MM.1S (cell line): ENCODE measurements around the gene PHLDA1.

Source experiments
- DNase-seq: peaks from one replicate; pipeline ENCODE4 v3.0.0-alpha.2; 2015
- H2AFZ ChIP-seq: fragments of 300-600 bp; sonication (generic); 2 replicates; pipeline ENCODE4 v1.6.0; 2016; ENCODE audit warnings: antibody characterized with exemption, low read length
- H3F3A ChIP-seq: fragments of 300-600 bp; sonication (generic); 2 replicates; pipeline ENCODE4 v1.6.1; 2016; ENCODE audit warnings: mild to moderate bottlenecking, antibody characterized with exemption, low read length, moderate library complexity, mixed read lengths; ENCODE audit not compliant: insufficient read depth
- H3K27ac ChIP-seq: fragments of 300-600 bp; sonication (generic); 2 replicates; pipeline ENCODE4 v1.5.1; 2016; ENCODE audit warnings: mild to moderate bottlenecking, low read length
- H3K27me3 ChIP-seq: fragments of 300-600 bp; sonication (generic); replicated peaks from 2 replicates; pipeline ENCODE4 v1.6.0; 2016; ENCODE audit warnings: low read length; ENCODE audit not compliant: insufficient read depth
- H3K36me3 ChIP-seq: fragments of 300-600 bp; sonication (generic); replicated peaks from 2 replicates; pipeline ENCODE4 v1.6.1; 2016; ENCODE audit warnings: mild to moderate bottlenecking, low read length, mixed read lengths; ENCODE audit not compliant: insufficient read depth
- H3K4me1 ChIP-seq: fragments of 300-600 bp; sonication (generic); 2 replicates; pipeline ENCODE4 v1.6.1; 2016; ENCODE audit warnings: low read length, mixed read lengths
- H3K4me2 ChIP-seq: fragments of 300-600 bp; sonication (generic); 2 replicates; pipeline ENCODE4 v1.6.0; 2016; ENCODE audit warnings: low read depth, low read length
- H3K4me3 ChIP-seq: fragments of 300-600 bp; sonication (generic); 2 replicates; pipeline ENCODE4 v1.5.1; 2016; ENCODE audit warnings: low read length, mixed read lengths
- H3K79me2 ChIP-seq: fragments of 300-600 bp; sonication (generic); 2 replicates; pipeline ENCODE4 v1.6.1; 2016; ENCODE audit warnings: mixed run types, low read length, mixed read lengths
- H3K9ac ChIP-seq: fragments of 300-600 bp; sonication (generic); 2 replicates; pipeline ENCODE4 v1.6.1; 2016; ENCODE audit warnings: low read length, mixed read lengths
- H3K9me2 ChIP-seq: fragments of 300-600 bp; sonication (generic); replicated peaks from 2 replicates; pipeline ENCODE4 v1.6.1; 2016; ENCODE audit warnings: mild to moderate bottlenecking, low read length, mixed read lengths; ENCODE audit not compliant: insufficient read depth
- H3K9me3 ChIP-seq: fragments of 300-600 bp; sonication (generic); replicated peaks from 2 replicates; pipeline ENCODE4 v1.6.1; 2016; ENCODE audit warnings: mild to moderate bottlenecking, low read length, mixed read lengths; ENCODE audit not compliant: insufficient read depth
- H4K20me1 ChIP-seq: fragments of 300-600 bp; sonication (generic); 2 replicates; pipeline ENCODE4 v1.6.1; 2016; ENCODE audit warnings: mild to moderate bottlenecking, low read length, moderate library complexity, mixed read lengths; ENCODE audit not compliant: insufficient read depth
- EZH2 ChIP-seq: fragments of 300-600 bp; sonication (generic); optimal IDR thresholded peaks from 2 replicates; pipeline ENCODE3; 2017; ENCODE audit warnings: low read depth, mild to moderate bottlenecking, antibody characterized with exemption, low read length, mixed read lengths
- EZH2phosphoT487 ChIP-seq: fragments of 300-600 bp; sonication (generic); IDR thresholded peaks from 2 replicates; pipeline ENCODE4 v1.6.1; 2018; ENCODE audit warnings: antibody characterized with exemption, low read length
- TF ChIP-seq, protein P1 (sequence below): fragments of 300-600 bp; sonication (generic); IDR thresholded peaks from 2 replicates; pipeline ENCODE4 v1.5.1; 2016; ENCODE audit warnings: antibody characterized with exemption, low read length, mixed read lengths

PHLDA1 gene

DNA sequence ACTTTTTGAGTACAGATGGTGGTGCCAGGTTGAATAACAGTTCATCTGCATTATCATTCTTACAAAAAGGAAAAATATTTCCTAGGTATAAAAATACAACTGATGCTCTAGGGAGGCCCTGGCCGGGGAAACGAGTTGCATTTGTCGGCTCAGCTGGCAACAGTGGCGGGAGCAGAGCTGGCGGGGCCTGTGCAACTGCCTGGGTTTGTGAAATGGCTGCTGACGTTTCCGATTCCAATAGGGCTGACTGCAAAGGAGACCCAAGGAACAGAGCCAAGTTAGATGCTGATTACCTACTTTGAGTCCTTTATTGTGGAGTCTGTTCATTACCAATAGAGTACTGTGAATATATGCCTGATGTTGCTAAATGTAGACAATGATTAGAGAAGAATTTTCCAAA, 25.8 kb upstream of the PHLDA1 start:
- peaks cover 37% of the 10 kb centered on the region for H3K79me2 ChIP-seq

DNA sequence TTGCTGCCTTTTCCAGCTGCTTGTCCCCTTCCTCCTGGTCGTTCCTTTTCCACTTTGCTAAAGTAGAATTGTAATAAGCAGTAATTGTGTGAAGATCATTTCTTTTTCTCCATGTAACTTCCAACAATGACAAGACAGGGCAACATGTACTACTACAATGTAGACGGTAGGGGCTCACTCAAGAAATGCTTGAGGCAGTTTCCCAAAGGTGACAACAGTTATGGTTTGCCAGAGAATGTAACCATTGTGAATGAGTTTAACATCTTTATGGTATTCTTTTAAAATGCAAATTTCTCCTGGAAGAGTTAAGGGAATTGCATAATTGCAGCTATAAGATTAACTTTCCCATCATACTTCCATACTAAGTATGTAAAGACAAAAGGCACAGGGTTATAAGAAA, 23.8 kb upstream of the PHLDA1 start:
- Histone ChIP-seq H3K4me1 (no peaks in the 10 kb centered on the region), H3K27ac (no peak overlapping the region), H3K27me3 (no peaks in the 10 kb centered on the region), H3K79me2 (peaks cover 18% of the 10 kb centered on the region), H3K4me2 (no peak overlapping the region), H3K9me2 (no peaks in the 10 kb centered on the region), H3K4me3 (no peak overlapping the region), H3F3A (no peaks in the 10 kb centered on the region; the same call in 1 of the 2 replicates), H4K20me1 (peaks cover 6% of the 10 kb centered on the region; the same call in 1 of the 2 replicates), H2AFZ (no peak overlapping the region), H3K9ac (no peak overlapping the region), H3K9me3 (no peaks in the 10 kb centered on the region), H3K36me3 (peaks cover 24% of the 10 kb centered on the region; the same call in 1 of the 2 replicates)
- TF ChIP-seq EZH2phosphoT487, result no peak
- TF ChIP-seq, protein P1, sequence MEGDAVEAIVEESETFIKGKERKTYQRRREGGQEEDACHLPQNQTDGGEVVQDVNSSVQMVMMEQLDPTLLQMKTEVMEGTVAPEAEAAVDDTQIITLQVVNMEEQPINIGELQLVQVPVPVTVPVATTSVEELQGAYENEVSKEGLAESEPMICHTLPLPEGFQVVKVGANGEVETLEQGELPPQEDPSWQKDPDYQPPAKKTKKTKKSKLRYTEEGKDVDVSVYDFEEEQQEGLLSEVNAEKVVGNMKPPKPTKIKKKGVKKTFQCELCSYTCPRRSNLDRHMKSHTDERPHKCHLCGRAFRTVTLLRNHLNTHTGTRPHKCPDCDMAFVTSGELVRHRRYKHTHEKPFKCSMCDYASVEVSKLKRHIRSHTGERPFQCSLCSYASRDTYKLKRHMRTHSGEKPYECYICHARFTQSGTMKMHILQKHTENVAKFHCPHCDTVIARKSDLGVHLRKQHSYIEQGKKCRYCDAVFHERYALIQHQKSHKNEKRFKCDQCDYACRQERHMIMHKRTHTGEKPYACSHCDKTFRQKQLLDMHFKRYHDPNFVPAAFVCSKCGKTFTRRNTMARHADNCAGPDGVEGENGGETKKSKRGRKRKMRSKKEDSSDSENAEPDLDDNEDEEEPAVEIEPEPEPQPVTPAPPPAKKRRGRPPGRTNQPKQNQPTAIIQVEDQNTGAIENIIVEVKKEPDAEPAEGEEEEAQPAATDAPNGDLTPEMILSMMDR, result no peak
- TF ChIP-seq EZH2, result no peak
- no peak for DNase-seq

More for the DNA sequence above, 25.8 kb upstream of the PHLDA1 start:
- H4K20me1 ChIP-seq, result peaks cover 12% of the 10 kb centered on the region
- no peak overlapping the region for H3K4me2 ChIP-seq
- H3K9me2 ChIP-seq, result no peaks in the 10 kb centered on the region
- H3K27ac ChIP-seq, result no peak overlapping the region
- H2AFZ ChIP-seq, result no peak overlapping the region
- no peaks in the 10 kb centered on the region for H3K27me3 ChIP-seq
- H3K4me1 ChIP-seq, result no peaks in the 10 kb centered on the region
- no peak overlapping the region for H3K9ac ChIP-seq
- no peak overlapping the region for H3K4me3 ChIP-seq
- peaks cover 27% of the 10 kb centered on the region; the same call in 1 of the 2 replicates for H3K36me3 ChIP-seq
- DNase-seq, result no peak
- H3K9me3 ChIP-seq, result no peaks in the 10 kb centered on the region
- TF ChIP-seq, protein P1, result no peak
- TF ChIP-seq EZH2phosphoT487, result no peak
- TF ChIP-seq EZH2, result no peak
- no peaks in the 10 kb centered on the region; the same call in 1 of the 2 replicates for H3F3A ChIP-seq

- Histone ChIP-seq H2AFZ (no peak overlapping the region), H3K27ac (no peak overlapping the region), H3K9ac (no peak overlapping the region), H4K20me1 (no peaks in the 10 kb centered on the region), H3K4me1 (no peaks in the 10 kb centered on the region), H3K4me2 (no peak overlapping the region), H3K36me3 (peaks cover 16% of the 10 kb centered on the region), H3K79me2 (no peaks in the 10 kb centered on the region), H3K4me3 (no peak overlapping the region), H3F3A (no peaks in the 10 kb centered on the region; the same call in 1 of the 2 replicates), H3K9me3 (no peaks in the 10 kb centered on the region), H3K9me2 (no peaks in the 10 kb centered on the region), H3K27me3 (no peaks in the 10 kb centered on the region)
- DNase-seq, result no peak
- no peak for TF ChIP-seq EZH2phosphoT487
- TF ChIP-seq EZH2, result no peak
- TF ChIP-seq, protein P1, result no peak
Observed at GRCh38 chr12:76049575-76050251, 18.1 kb upstream of the PHLDA1 start.
